C4-2B (cell line): ENCODE data around the gene BLCAP.

Experiments used
- CTCF ChIP-seq: fragments of 450-650 bp; conservative IDR thresholded peaks from 2 replicates; pipeline ENCODE4 v1.5.1; 2017; ENCODE audit warnings: mild to moderate bottlenecking
- ZFX ChIP-seq: fragments of 450-650 bp; IDR thresholded peaks from 2 replicates; pipeline ENCODE4 v1.6.1; 2017

- no peak for TF ChIP-seq CTCF
- no peak for TF ChIP-seq ZFX
Observed at GRCh38 chr20:37531856-37532255, 4.2 kb upstream of the BLCAP start.
